PC-9 (cell line): ENCODE data around the gene PIK3R2. TPM values are rescaled to one million over a fixed set of nuclear protein-coding genes. Genes with fewer than 3 reads are reported as not detected.

Source experiments
- BruUV-seq: library from RNA; stranded (reverse); fragments of 400-500 nt; replicated peaks from 2 replicates; lab custom pipeline; 2021; lab: Mats Ljungman, UMichigan
- CTCF ChIA-PET: fragments of 300-600 bp; sonication (Branson Sonifier 250); formaldehyde crosslinking; loops from one replicate; lab custom pipeline; 2022; ENCODE audit warnings: antibody characterized with exemption; lab: Charles Lee
- POLR2A ChIA-PET: fragments of 300-600 bp; sonication (Branson Sonifier 250); formaldehyde crosslinking; loops from one replicate; lab custom pipeline; 2022; ENCODE audit warnings: antibody characterized with exemption; ENCODE audit not compliant: unreplicated experiment; lab: Charles Lee
- DNase-seq, 2 experiments: peaks; one replicate each; pipeline versions ENCODE4 v3.0.0 to v3.0.0-alpha.2; 2015 to 2022; ENCODE audit warnings: mixed read lengths in 1 of 2
- H2AFZ ChIP-seq: fragments of 200-600 bp; sonication (generic); 2 replicates; pipeline ENCODE4 v1.8.1; 2017; ENCODE audit warnings: antibody characterized with exemption
- H3F3A ChIP-seq: fragments of 200-600 bp; sonication (generic); 2 replicates; pipeline ENCODE4 v1.8.1; 2017; ENCODE audit warnings: antibody characterized with exemption, mild to moderate bottlenecking, low read depth; ENCODE audit not compliant: insufficient read depth
- H3K27ac ChIP-seq: fragments of 200-600 bp; sonication (generic); 2 replicates; pipeline ENCODE4 v1.6.1; 2016; ENCODE audit warnings: mixed run types
- H3K27me3 ChIP-seq: fragments of 200-600 bp; sonication (generic); 2 replicates; pipeline ENCODE4 v1.6.1; 2016; ENCODE audit warnings: low read depth, mixed run types; ENCODE audit not compliant: insufficient read depth
- H3K36me3 ChIP-seq: fragments of 200-600 bp; sonication (generic); 2 replicates; pipeline ENCODE4 v1.6.1; 2016; ENCODE audit warnings: low read depth, mixed run types
- H3K4me1 ChIP-seq: fragments of 200-600 bp; sonication (generic); replicated peaks from 2 replicates; pipeline ENCODE4 v1.6.1; 2016; ENCODE audit warnings: mixed run types; ENCODE audit not compliant: insufficient read depth
- H3K4me2 ChIP-seq: fragments of 200-600 bp; sonication (generic); 2 replicates; pipeline ENCODE4 v1.6.1; 2017; ENCODE audit warnings: mixed run types
- H3K4me3 ChIP-seq: fragments of 200-600 bp; sonication (generic); 2 replicates; pipeline ENCODE4 v1.6.1; 2016; ENCODE audit warnings: mixed run types
- H3K79me2 ChIP-seq: fragments of 200-600 bp; sonication (generic); 2 replicates; pipeline ENCODE4 v1.6.1; 2017; ENCODE audit warnings: low read depth, mixed run types
- H3K9me2 ChIP-seq: fragments of 200-600 bp; sonication (generic); 2 replicates; pipeline ENCODE4 v1.8.1; 2017; ENCODE audit warnings: mild to moderate bottlenecking; ENCODE audit not compliant: insufficient read depth
- H3K9me3 ChIP-seq: fragments of 200-600 bp; sonication (generic); 2 replicates; pipeline ENCODE4 v1.8.1; 2016; ENCODE audit warnings: low read depth; ENCODE audit not compliant: insufficient read depth
- H4K20me1 ChIP-seq: fragments of 200-600 bp; sonication (generic); 2 replicates; pipeline ENCODE4 v1.8.1; 2017; ENCODE audit not compliant: insufficient read depth
- EZH2 ChIP-seq: fragments of 200-600 bp; sonication (generic); IDR thresholded peaks from 2 replicates; pipeline ENCODE4 v1.8.0; 2017; ENCODE audit warnings: antibody characterized with exemption, low read depth
- intact Hi-C: fragments of 100-400 bp; cut with micrococcal nuclease; formaldehyde crosslinking; loops from one replicate; pipeline ENCODE4 v1.10.0; 2022; ENCODE audit not compliant: unreplicated experiment
- total RNA-seq: library from RNA; stranded (reverse); gene quantifications from 2 replicates; pipeline ENCODE4 v1.2.3, GENCODE V29; 2021
- TF ChIP-seq, protein P1 (sequence below): fragments of 200-600 bp; sonication (generic); conservative IDR thresholded peaks from 2 replicates; pipeline ENCODE4 v1.6.1; 2017; ENCODE audit warnings: mixed run types, antibody characterized with exemption, mild to moderate bottlenecking, moderate library complexity

The PIK3R2 gene
- total RNA-seq, 1 experiment from 2014 or later: 61.8 TPM

DNA sequence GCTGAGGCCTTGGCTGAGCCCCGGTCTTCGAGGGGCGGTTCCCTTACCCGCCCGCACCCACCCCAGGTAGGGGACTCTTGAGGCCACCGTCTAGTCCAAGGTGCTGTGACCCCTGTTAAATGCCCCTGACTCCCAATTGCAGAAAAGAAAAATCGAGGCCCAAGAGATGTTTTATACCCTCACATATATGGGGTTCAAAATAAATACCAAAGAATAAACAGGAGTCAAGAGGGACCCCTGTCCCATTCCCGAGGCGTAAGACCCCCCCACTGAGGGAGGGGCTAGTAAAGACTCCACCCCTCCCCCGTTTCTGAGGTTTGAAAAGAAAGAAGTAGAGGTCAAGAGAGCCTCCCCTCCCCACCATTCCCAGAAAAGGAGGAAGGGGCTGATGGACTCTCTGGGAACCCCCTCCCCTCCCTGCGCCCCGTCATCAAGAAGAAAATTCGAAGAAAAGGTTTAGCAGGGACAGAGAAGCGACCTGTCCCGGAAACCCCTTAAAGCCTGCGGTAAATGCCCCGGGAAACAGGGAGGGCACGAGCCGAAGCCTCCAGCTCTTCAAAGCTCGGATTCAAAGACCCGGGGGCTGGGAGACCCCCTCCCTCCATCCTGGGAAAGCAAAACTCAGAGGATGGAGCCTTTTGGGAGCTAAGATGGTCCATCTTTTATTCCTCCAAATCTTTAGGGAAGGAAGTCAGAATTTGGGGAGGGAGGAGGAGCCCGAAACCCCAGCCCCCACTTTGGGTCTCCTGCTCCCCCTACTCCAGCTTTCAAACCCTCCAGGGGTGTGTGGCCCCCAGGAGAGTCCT, 51.6 kb downstream of the PIK3R2 start:
- peaks cover 10% of the 10 kb centered on the region; the same call in 1 of the 2 replicates for H3F3A ChIP-seq
- intact Hi-C loops: loop anchor here (1.0 kb wide), 2 partner anchors 12 to 124 kb away; no protein-coding TSS in a partner anchor
- peak overlapping the region; percentile 92 for H2AFZ ChIP-seq
- no peaks in the 10 kb centered on the region for H4K20me1 ChIP-seq
- H3K9me2 ChIP-seq: no peaks in the 10 kb centered on the region
- H3K27me3 ChIP-seq: no peaks in the 10 kb centered on the region
- H3K4me2 ChIP-seq: peak overlapping the region; percentile 83
- ChIA-PET CTCF (interaction anchor here (0.5 to 1.1 kb wide), 7 partner anchors 22 to 215 kb away, joined by 3 to 21 read pairs (median 5); partner anchors contain the start of gene SSBP4), POLR2A (interaction anchor here (0.6 to 1.0 kb wide), 4 partner anchors 20 to 75 kb away, joined by 3 to 5 read pairs (median 4); no protein-coding TSS in a partner anchor)
- peaks cover 13% of the 10 kb centered on the region for H3K4me1 ChIP-seq
- TF ChIP-seq, protein P1, sequence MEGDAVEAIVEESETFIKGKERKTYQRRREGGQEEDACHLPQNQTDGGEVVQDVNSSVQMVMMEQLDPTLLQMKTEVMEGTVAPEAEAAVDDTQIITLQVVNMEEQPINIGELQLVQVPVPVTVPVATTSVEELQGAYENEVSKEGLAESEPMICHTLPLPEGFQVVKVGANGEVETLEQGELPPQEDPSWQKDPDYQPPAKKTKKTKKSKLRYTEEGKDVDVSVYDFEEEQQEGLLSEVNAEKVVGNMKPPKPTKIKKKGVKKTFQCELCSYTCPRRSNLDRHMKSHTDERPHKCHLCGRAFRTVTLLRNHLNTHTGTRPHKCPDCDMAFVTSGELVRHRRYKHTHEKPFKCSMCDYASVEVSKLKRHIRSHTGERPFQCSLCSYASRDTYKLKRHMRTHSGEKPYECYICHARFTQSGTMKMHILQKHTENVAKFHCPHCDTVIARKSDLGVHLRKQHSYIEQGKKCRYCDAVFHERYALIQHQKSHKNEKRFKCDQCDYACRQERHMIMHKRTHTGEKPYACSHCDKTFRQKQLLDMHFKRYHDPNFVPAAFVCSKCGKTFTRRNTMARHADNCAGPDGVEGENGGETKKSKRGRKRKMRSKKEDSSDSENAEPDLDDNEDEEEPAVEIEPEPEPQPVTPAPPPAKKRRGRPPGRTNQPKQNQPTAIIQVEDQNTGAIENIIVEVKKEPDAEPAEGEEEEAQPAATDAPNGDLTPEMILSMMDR: no peak
- TF ChIP-seq EZH2: no peak
- peak overlapping the region; percentile 73 for H3K4me3 ChIP-seq
- peak in 1 of 2 experiments; percentile 73 for DNase-seq
- peak overlapping the region; percentile 46 for H3K27ac ChIP-seq
- BruUV-seq: TSS peak; percentile 66
- H3K36me3 ChIP-seq: no peaks in the 10 kb centered on the region
- no peaks in the 10 kb centered on the region for H3K9me3 ChIP-seq
- H3K79me2 ChIP-seq: no peaks in the 10 kb centered on the region

DNA sequence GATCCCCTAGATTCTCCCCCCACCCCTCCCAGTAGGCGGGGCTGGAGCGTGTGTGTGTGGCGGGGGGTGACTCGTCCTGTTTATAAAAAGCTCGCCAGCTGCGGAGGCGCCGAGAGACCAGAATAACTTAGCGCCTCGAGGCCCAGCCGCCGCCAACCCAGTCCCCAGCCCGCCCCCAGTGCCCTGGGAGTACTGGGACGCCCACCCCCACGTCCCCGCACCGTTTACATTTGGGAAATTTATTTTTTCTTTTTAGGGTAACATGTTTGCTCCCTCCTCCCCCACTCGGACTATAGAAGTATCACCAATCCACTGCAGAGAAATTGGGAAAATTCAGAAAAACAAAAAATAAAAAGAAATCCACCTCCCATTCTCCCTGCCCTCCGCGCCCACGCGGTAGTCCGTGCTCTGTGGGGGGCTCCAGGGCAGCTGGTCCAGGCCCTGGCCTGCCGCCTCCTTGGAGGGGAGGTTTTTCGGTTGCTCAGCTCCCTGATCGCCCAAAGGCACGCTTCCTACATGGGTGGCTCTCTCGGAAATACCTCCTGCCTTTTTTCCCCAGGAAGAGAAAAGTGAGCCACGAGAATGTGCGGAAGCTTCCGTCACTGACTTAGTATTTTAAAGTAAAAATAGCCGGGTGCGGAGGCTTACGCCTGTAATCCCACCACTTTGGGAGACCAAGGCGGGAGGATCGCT, 52.4 kb downstream of the PIK3R2 start:
- no peaks in the 10 kb centered on the region for H3K9me3 ChIP-seq
- H3K27ac ChIP-seq: peak overlapping the region; percentile 46
- H3K4me3 ChIP-seq: peak overlapping the region; percentile 73
- no peaks in the 10 kb centered on the region for H3K9me2 ChIP-seq
- CTCF ChIA-PET: interaction anchor here (0.5 to 1.1 kb wide), 4 partner anchors 23 to 273 kb away, joined by 3 to 7 read pairs (median 4); partner anchors contain the start of gene CCDC124
- peak; percentile 50 to 54 for DNase-seq
- intact Hi-C loops: no loop called here
- H3K4me2 ChIP-seq: peak overlapping the region; percentile 83
- H3K36me3 ChIP-seq: no peaks in the 10 kb centered on the region
- H3K79me2 ChIP-seq: no peaks in the 10 kb centered on the region
- H3K27me3 ChIP-seq: no peaks in the 10 kb centered on the region
- peak overlapping the region; percentile 92 for H2AFZ ChIP-seq
- peaks cover 13% of the 10 kb centered on the region for H3K4me1 ChIP-seq
- H4K20me1 ChIP-seq: no peaks in the 10 kb centered on the region
- POLR2A ChIA-PET: interaction anchor here (0.6 kb wide), 1 partner anchor 74 kb away, joined by 5 read pairs; no protein-coding TSS in a partner anchor
- TF ChIP-seq EZH2: no peak
- TF ChIP-seq, protein P1: no peak
- peaks cover 17% of the 10 kb centered on the region; the same call in 1 of the 2 replicates for H3F3A ChIP-seq
- BruUV-seq: no TSS peak

DNA sequence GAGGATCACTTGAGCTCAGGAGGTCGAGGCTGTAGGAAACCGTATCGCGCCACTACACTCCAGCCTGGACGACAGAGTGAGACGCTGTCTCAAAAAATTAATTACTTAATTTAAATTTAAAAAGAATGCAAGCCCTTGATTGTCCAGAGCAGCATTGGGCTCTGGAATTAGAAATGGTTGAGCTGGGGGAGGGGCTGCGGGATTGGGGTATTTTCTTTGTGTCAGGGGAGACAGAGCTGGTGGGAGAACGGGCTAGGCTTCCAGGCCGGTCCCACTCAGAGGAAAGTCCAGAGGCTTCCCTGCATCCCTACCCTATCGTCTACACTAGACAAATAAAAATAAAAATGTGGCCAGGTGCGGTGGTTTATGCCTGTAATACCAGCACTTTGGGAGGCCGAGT, 53.1 kb downstream of the PIK3R2 start:
- peaks cover 24% of the 10 kb centered on the region; the same call in 1 of the 2 replicates for H3F3A ChIP-seq
- peaks cover 13% of the 10 kb centered on the region for H3K4me1 ChIP-seq
- no peak overlapping the region for H2AFZ ChIP-seq
- TF ChIP-seq, protein P1: no peak
- no peak for TF ChIP-seq EZH2
- POLR2A ChIA-PET: no interaction called here
- H3K9me2 ChIP-seq: no peaks in the 10 kb centered on the region
- no TSS peak for BruUV-seq
- H3K27ac ChIP-seq: no peak overlapping the region
- H3K36me3 ChIP-seq: no peaks in the 10 kb centered on the region
- no peaks in the 10 kb centered on the region for H3K9me3 ChIP-seq
- H3K4me2 ChIP-seq: peak overlapping the region; percentile 83; the same call in 1 of the 2 replicates
- DNase-seq: no peak
- H3K79me2 ChIP-seq: no peaks in the 10 kb centered on the region
- CTCF ChIA-PET: no interaction called here
- intact Hi-C loops: no loop called here
- no peak overlapping the region for H3K4me3 ChIP-seq
- no peaks in the 10 kb centered on the region for H4K20me1 ChIP-seq
- no peaks in the 10 kb centered on the region for H3K27me3 ChIP-seq
